Heart left ventricle (tissue), 16 donors: ENCODE data around the gene LRRTM4. TPM values are rescaled to one million over a fixed set of nuclear protein-coding genes. Genes with fewer than 3 reads are reported as not detected.

Experiments used
- ATAC-seq, 4 donors: fragments of 200-7000 bp; cut with Tn5 transposase; one replicate each; pipeline ENCODE4 v1.9.1; 2020 to 2022; ENCODE audit warnings: moderate library complexity in 4 of 4, mild to moderate bottlenecking in 3 of 4, moderate number of reproducible peaks in 1 of 4
- DNase-seq, 5 donors: peaks; one replicate each; pipeline ENCODE4 v3.0.0-alpha.2; 2020
- H3K27ac ChIP-seq, 12 donors: fragments of 200-600 bp; sonication (generic) in 4 of 12; one replicate each; pipeline versions ENCODE4 v1.5.0 to v1.8.0; 2016 to 2022; ENCODE audit warnings: mild to moderate bottlenecking in 2 of 12
- H3K27me3 ChIP-seq, 9 donors: fragments of 200-600 bp; sonication (generic) in 2 of 9; one replicate each; pipeline versions ENCODE4 v1.5.1 to v1.8.0; 2016 to 2022; ENCODE audit warnings: mild to moderate bottlenecking in 3 of 9
- H3K36me3 ChIP-seq, 9 donors: fragments of 200-600 bp; sonication (generic) in 2 of 9; one replicate each; pipeline versions ENCODE4 v1.5.0 to v1.8.0; 2018 to 2022; ENCODE audit warnings: mild to moderate bottlenecking in 2 of 9
- H3K4me1 ChIP-seq, 12 donors: fragments of 200-600 bp; sonication (generic) in 4 of 12; one replicate each; pipeline versions ENCODE4 v1.5.0 to v1.8.0; 2016 to 2022; ENCODE audit warnings: mild to moderate bottlenecking in 3 of 12
- H3K4me3 ChIP-seq, 12 donors: fragments of 200-600 bp; sonication (generic) in 4 of 12; one replicate each; pipeline versions ENCODE4 v1.5.0 to v1.8.0; 2017 to 2022; ENCODE audit warnings: mild to moderate bottlenecking in 9 of 12, moderate library complexity in 4 of 12
- H3K9me3 ChIP-seq, 12 donors: fragments of 200-600 bp; sonication (generic) in 4 of 12; one replicate each; pipeline versions ENCODE4 v1.5.0 to v1.8.0; 2016 to 2022; ENCODE audit warnings: mild to moderate bottlenecking in 1 of 12
- CTCF ChIP-seq, 12 donors: fragments of 200-600 bp; sonication (generic) in 4 of 12; IDR thresholded peaks; one replicate each; pipeline versions ENCODE4 v1.5.0 to v1.8.0; 2018 to 2022; ENCODE audit warnings: antibody characterized with exemption in 12 of 12, mild to moderate bottlenecking in 5 of 12
- POLR2A ChIP-seq, 2 donors: fragments of 450-650 bp; IDR thresholded peaks; one replicate each; pipeline ENCODE4 v1.6.1; 2017; ENCODE audit warnings: antibody characterized with exemption in 2 of 2, mild to moderate bottlenecking in 2 of 2, moderate library complexity in 2 of 2
- WGBS, 4 donors: extraction: QIAGEN DNeasy Blood & Tissue Kit in 2 of 4; methylation state at CpG; one replicate each; pipeline versions ENCODE4 v1.1.5 to v1.1.7; 2013 to 2018; 5-methylcytosine and 5-hydroxymethylcytosine counted together
- intact Hi-C, 10 donors: fragments of 100-400 bp; cut with DNase I; formaldehyde crosslinking; loops; one replicate each; pipeline versions ENCODE4 v1.11.1 to v1.14.2; 2022
- polyA plus RNA-seq, 2 donors: library from polyadenylated mRNA; stranded (reverse); fragments of 200-250 nt; gene quantifications; one replicate each; pipeline ENCODE4 v1.2.3, GENCODE V29; 2013
- total RNA-seq, 9 donors: library from RNA; depleted of rRNA in 2 of 9; stranded (reverse); fragments of >200 nt in 2 of 9; fragmentation: NEBNext Ultra II Directional in 3 of 9; extraction: Animal tissue kit (Norgen Biotek cat#: 25700) in 3 of 9; gene quantifications; one replicate each; pipeline versions ENCODE4 v1.1.0 to v1.2.4, GENCODE V29; 2016 to 2023
- donor health status: ischemic (EF 13 %, LVEDD 7.1; RV severe dilation, severe dysfunction).
- donor health status: healthy with polysubstance abuse.
- donor health status: DM: no; HTN: yes; CAD: no.
- donor health status: DM: no; HTN: no; CAD: no.
- donor health status: ischemic (EF 25% LVEDD 6.9; RV normal size, moderate dysfunction).
- donor health status: ischemic (EF 25% LVEDD 5.7; RV mildly dilated, moderate dysfunction).
- donor health status: healthy.
- donor health status: DM: yes; HTN: yes; CAD: no.
- donor health status: ischemic (EF 35%, LVEDD 5.7; RV mildly dilated, moderate dysfunction).
- donor health status: nonischemic (EF 11% LVEDD 7.7; RV severe dilation, severe dysfunction).
- donor health status: DM: yes; HTN: yes; CAD: no.
- donor health status: PGD.
- donor health status: ischemic (EF 29% LVEDD 5.4; RV normal size, mild dysfunction).
- donor health status: nonischemic (EF 23%, LVEDD 6.1; RV moderate dilation, normal function).

The LRRTM4 gene
- total and polyA plus RNA-seq, 11 donors = 0.15 to 1.3 (median 0.50) TPM; not detected in 1

DNA sequence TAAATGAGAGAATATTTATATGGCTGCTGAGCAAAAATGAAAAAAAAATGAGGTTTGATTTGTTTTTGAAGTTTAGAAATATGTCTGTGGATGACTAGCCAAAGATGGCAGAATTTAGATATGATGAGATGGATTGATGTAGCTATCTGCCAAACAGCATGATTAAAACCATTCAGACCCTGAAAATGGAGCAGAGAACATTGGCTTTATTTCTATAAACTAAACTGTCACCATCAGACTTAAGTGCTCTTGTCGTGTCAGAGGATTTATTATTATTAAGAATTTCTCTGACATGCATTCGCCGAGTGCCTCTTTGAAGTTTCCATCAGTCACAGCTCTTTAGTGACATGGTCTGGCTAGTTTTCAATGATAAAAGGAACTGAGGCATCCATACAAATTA is 151.7 kb downstream of the LRRTM4 start:
- Histone ChIP-seq H3K4me1 (no peaks in the 10 kb centered on the region), H3K27ac (no peak overlapping the region), H3K4me3 (no peak overlapping the region), H3K27me3 (no peaks in the 10 kb centered on the region), H3K9me3 (no peaks in the 10 kb centered on the region), H3K36me3 (no peaks in the 10 kb centered on the region)
- no peak for ATAC-seq
- DNase-seq = no peak
- intact Hi-C loops = no loop called here
- 38 to 62% (median 53%) methylated on average over 3 of the region's 3 CpGs for WGBS, 4 donors
- no peak for TF ChIP-seq POLR2A (IDR thresholded peaks at IDR 0.05)
- no peak for TF ChIP-seq CTCF (IDR thresholded peaks at IDR 0.05)

- Histone ChIP-seq H3K9me3 (no peaks in the 10 kb centered on the region), H3K4me3 (no peak overlapping the region), H3K27me3 (no peaks in the 10 kb centered on the region), H3K36me3 (no peaks in the 10 kb centered on the region), H3K27ac (no peak overlapping the region), H3K4me1 (no peaks in the 10 kb centered on the region)
- ATAC-seq (no peak), DNase-seq (no peak)
- 76 to 84% (median 80%) methylated on average over 5 of the region's 5 CpGs for WGBS, 4 donors
- TF ChIP-seq POLR2A (IDR thresholded peaks at IDR 0.05) (no peak), CTCF (IDR thresholded peaks at IDR 0.05) (no peak)
- intact Hi-C loops = no loop called here
Observed at GRCh38 chr2:77363277-77363676, 158.9 kb downstream of the LRRTM4 start.

DNA sequence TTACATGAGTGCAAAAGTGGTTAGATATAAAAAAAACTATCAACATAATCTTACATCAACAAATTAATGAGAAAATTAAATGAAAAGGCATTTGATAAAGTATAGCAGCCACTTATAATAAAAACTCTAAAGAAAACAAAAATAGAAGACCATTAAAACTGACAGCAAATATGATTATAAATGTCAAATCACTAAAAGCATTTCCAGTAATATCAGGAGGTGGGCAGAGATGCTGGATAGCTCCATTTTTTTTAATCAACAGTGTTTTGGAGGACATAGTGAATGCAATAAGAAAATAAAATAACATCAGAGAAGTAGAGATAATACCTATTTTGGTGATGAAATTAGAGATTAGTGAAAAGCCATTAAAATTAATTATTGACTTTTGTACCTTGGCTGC is 173.4 kb downstream of the LRRTM4 start:
- no peaks in the 10 kb centered on the region for H3K36me3 ChIP-seq
- intact Hi-C loops = no loop called here
- peaks cover 0 to 16% (median 0%) of the 10 kb centered on the region in 12 donors for H3K9me3 ChIP-seq
- TF ChIP-seq CTCF (IDR thresholded peaks at IDR 0.05) = no peak
- TF ChIP-seq POLR2A (IDR thresholded peaks at IDR 0.05) = no peak
- H3K4me3 ChIP-seq = no peak overlapping the region
- no peak for DNase-seq
- H3K27ac ChIP-seq = no peak overlapping the region
- ATAC-seq = no peak
- H3K27me3 ChIP-seq = no peaks in the 10 kb centered on the region
- H3K4me1 ChIP-seq = no peaks in the 10 kb centered on the region

DNA sequence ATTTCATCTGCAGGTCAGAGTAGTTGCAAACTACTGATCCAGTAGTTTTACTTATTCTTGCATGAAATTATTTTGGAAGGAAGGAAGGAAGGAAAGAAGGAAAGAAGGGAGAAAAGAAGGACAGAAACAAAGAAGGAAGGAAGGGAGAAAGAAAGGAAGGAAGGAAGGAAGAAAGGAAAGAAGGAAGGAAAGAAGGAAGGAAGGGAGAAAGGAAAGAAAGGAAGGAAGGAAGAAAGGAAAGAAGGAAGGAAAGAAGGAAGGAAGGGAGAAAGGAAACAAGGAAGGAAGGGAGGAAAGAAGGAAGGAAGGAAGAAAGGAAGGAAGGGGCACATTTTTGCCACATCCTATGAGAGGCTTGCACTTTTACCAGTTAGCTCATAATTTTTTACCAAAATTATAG is 186.2 kb downstream of the LRRTM4 start:
- Histone ChIP-seq H3K27me3 (no peaks in the 10 kb centered on the region), H3K4me3 (no peak overlapping the region), H3K9me3 (peaks cover 0 to 16% (median 0%) of the 10 kb centered on the region in 12 donors), H3K27ac (no peak overlapping the region), H3K4me1 (no peaks in the 10 kb centered on the region), H3K36me3 (no peaks in the 10 kb centered on the region)
- DNase-seq (no peak), ATAC-seq (no peak)
- TF ChIP-seq CTCF (IDR thresholded peaks at IDR 0.05) = no peak
- intact Hi-C loops = no loop called here
